ENCODE data around the gene MFSD1. TPM values are rescaled to one million over a fixed set of nuclear protein-coding genes. Genes with fewer than 3 reads are reported as not detected.

The MFSD1 gene
- total RNA-seq (2012; rRNA removed) (64.2 and 103 TPM in 2 replicates), polyA plus RNA-seq (2012; rRNA removed) (39.7 and 50.4 TPM in 2 replicates), Bru-seq, nascent RNA (percentile 69 among the genes with signal in this experiment), BruChase-seq, experiment 1, labeled RNA remaining after a 6-hour chase (percentile 71 among the genes with signal in this experiment), BruChase-seq, experiment 2, labeled RNA remaining after a 2-hour chase (percentile 64 among the genes with signal in this experiment)
- 24.2 and 24.8 TPM in 2 replicates for polyA plus RNA-seq (2012; cell fraction: cytosol; rRNA removed)
- polyA plus RNA-seq (2012; cell fraction: nucleus; rRNA removed; ENCODE audit: low replicate concordance), result 10.2 and 33.8 TPM in 2 replicates
- long read RNA-seq, transcript MFSD1-203 (16 exons, 2,423 nt), result major isoform, 113 of 134 reads
- long read RNA-seq, partial matches to known transcripts, result 7 of 134 reads
- long read RNA-seq, other reads (novel, unspliced or antisense), result 11 of 134 reads

GRCh38 chr3:158801696-158802408 lies at the start of gene MFSD1:
TSS of gene MFSD1 (plus strand) at chr3:158802054. CDS start at chr3:158802153, 99 bp downstream.
- Histone ChIP-seq H2BK120ac (ENCODE audit: low read depth, low read length) (peak within 1 kb of the TSS; percentile 80), H2BK20ac (ENCODE audit: low read depth, low read length) (0 out of 2 replicates have a peak within 1 kb of the TSS, but pooled peaks have one; percentile 35), H2BK5ac (ENCODE audit: low read depth, low read length, poor library complexity, severe bottlenecking) (peak within 1 kb of the TSS; percentile 69), H2AK5ac (ENCODE audit: low read depth, low read length) (0 out of 2 replicates have a peak within 1 kb of the TSS, but pooled peaks have one; percentile 4), H3K14ac (replicated peaks; ENCODE audit: low read depth, low read length) (peak within 1 kb of the TSS; percentile 91), H4K8ac (ENCODE audit: low read depth in 2 of 2, low read length in 2 of 2) (peak within 1 kb of the TSS; percentile 91 to 97), H3K9me1 (ENCODE audit: insufficient read depth, low read length) (no peaks in the 10 kb centered on the region), H3K4me3 (ENCODE audit: insufficient read depth, low read depth, low read length) (peak within 1 kb of the TSS; percentile 68), H3K23ac (ENCODE audit: low read depth, low read length) (peak within 1 kb of the TSS; percentile 93), H3K56ac (ENCODE audit: extremely low read depth, insufficient read depth, low read length) (peak within 1 kb of the TSS; percentile 66; the same call in 1 of the 2 replicates), H3K36me3 (ENCODE audit: control insufficient read depth, insufficient read depth, low read length) (peaks cover 1% of the 10 kb centered on the region; the same call in 1 of the 2 replicates), H3K79me1 (ENCODE audit: low read depth in 1 of 2, low read length in 2 of 2) (peaks cover 8 to 23% of the 10 kb centered on the region in 2 experiments; a peak in 3 of 4 replicates), H4K20me1 (ENCODE audit: insufficient read depth, low read length) (no peaks in the 10 kb centered on the region), H3K4ac (ENCODE audit: low read depth, low read length) (peak within 1 kb of the TSS; percentile 94), H2BK15ac (ENCODE audit: low read depth, low read length) (peak within 1 kb of the TSS; percentile 17; the same call in 2 of the 3 replicates), H3K27me3 (ENCODE audit: control insufficient read depth, insufficient read depth, low read length) (no peaks in the 10 kb centered on the region), H3K9ac (ENCODE audit: low read depth, low read length) (peak within 1 kb of the TSS; percentile 86), H4K91ac (ENCODE audit: insufficient read depth, low read depth, low read length) (peak within 1 kb of the TSS; percentile 89), H3K27ac (ENCODE audit: insufficient read depth, low read length) (peak within 1 kb of the TSS; percentile 56), H3K9me3 (ENCODE audit: control insufficient read depth, insufficient read depth, low read length) (no peaks in the 10 kb centered on the region), H2AFZ (replicated peaks; ENCODE audit: low read length, poor library complexity) (peak within 1 kb of the TSS; percentile 98), H2AK9ac (replicated peaks; ENCODE audit: low read depth, low read length, poor library complexity) (peak within 1 kb of the TSS; percentile 82), H3K18ac (ENCODE audit: low read depth, low read length) (peak within 1 kb of the TSS; percentile 70), H4K5ac (ENCODE audit: low read depth, low read length) (peak within 1 kb of the TSS; percentile 94), H3K4me2 (ENCODE audit: low read depth, low read length) (peak within 1 kb of the TSS; percentile 93), H3K4me1 (ENCODE audit: control insufficient read depth, insufficient read depth, low read length) (peaks cover 2% of the 10 kb centered on the region; the same call in 1 of the 2 replicates)
- peak; percentile 92 for ATAC-seq (ENCODE audit: low read depth)
- in situ Hi-C loops (cut with MboI; ENCODE audit: low sequenced_read_pairs) (no loop called here), intact Hi-C loops (cut with micrococcal nuclease) (no loop called here), dilution Hi-C loops (cut with HindIII; ENCODE audit: low sequenced_read_pairs, unreplicated experiment) (no loop called here)
- BruUV-seq (replicated peaks), result no TSS peak
- WGBS, 2 experiments (ENCODE audit: extremely low coverage in 2 of 2, insufficient read length in 1 of 2), result 1% methylated on average over 18 of the region's 61 CpGs; no CpG with 5 or more reads in 1 of the 2 experiments
- DNase-seq, result peak; percentile 90
- POLR2A ChIA-PET (ENCODE audit: unreplicated experiment), result no interaction called here
- TF ChIP-seq BHLHE40 (IDR thresholded peaks at IDR 0.05; ENCODE audit: low read depth, low read length) (peak; percentile 94), CHD1 (IDR thresholded peaks at IDR 0.05; ENCODE audit: low read depth, low read length) (no peak; the same call in 1 of the 2 replicates), USF2 (IDR thresholded peaks at IDR 0.05; ENCODE audit: low read depth, low read length) (peak; percentile 100), POLR2A (IDR thresholded peaks at IDR 0.05; ENCODE audit: low read depth, low read length) (peak; percentile 21; the same call in 1 of the 2 replicates), CEBPB (IDR thresholded peaks at IDR 0.05; ENCODE audit: low read depth, low read length) (no peak), RCOR1 (IDR thresholded peaks at IDR 0.05; ENCODE audit: insufficient replicate concordance, low read length) (peak; percentile 74), FOS (IDR thresholded peaks at IDR 0.05; ENCODE audit: low read depth, low read length) (peak; percentile 87), MXI1 (IDR thresholded peaks at IDR 0.05; ENCODE audit: borderline replicate concordance, low read depth, low read length) (peak; percentile 97), ELK1 (IDR thresholded peaks at IDR 0.05; ENCODE audit: borderline replicate concordance, low read depth, low read length) (no peak)
- CTCF ChIA-PET, result interaction anchor here (1.1 kb wide), 2 partner anchors 12 to 74 kb away, joined by 3 read pairs; no protein-coding TSS in a partner anchor

Data from IMR-90 (cell line).